Trophoblast cell (in vitro differentiated cells and primary cell): ENCODE results near the gene COLEC11.
"Not testable (repeated sequence)": the region's sequence is repeated elsewhere in the genome, so short reads cannot be mapped to it uniquely, and the experiment has no call there.

Experiments used
- DNase-seq, 2 donors: peaks; one replicate each; pipeline ENCODE4 v3.0.0-alpha.2; 2016
- H2AFZ ChIP-seq: 2 replicates; pipeline ENCODE4 v1.6.1; 2013; ENCODE audit warnings: low read length, moderate library complexity, mild to moderate bottlenecking; ENCODE audit not compliant: insufficient read depth, poor library complexity
- H2AK5ac ChIP-seq: 2 replicates; pipeline ENCODE4 v1.6.1; 2013; ENCODE audit warnings: mild to moderate bottlenecking, low read length
- H2BK120ac ChIP-seq: 2 replicates; pipeline ENCODE4 v1.6.1; 2013; ENCODE audit warnings: low read length, mild to moderate bottlenecking, moderate library complexity; ENCODE audit not compliant: insufficient read depth, poor library complexity
- H2BK12ac ChIP-seq: 2 replicates; pipeline ENCODE4 v1.6.1; 2013; ENCODE audit warnings: mild to moderate bottlenecking, low read length, moderate library complexity
- H2BK5ac ChIP-seq: 2 replicates; pipeline ENCODE4 v1.6.1; 2013; ENCODE audit warnings: low read length, low read depth, moderate library complexity, mild to moderate bottlenecking; ENCODE audit not compliant: poor library complexity
- H3K14ac ChIP-seq: 2 replicates; pipeline ENCODE4 v1.6.1; 2013; ENCODE audit warnings: mild to moderate bottlenecking, low read length
- H3K18ac ChIP-seq: 2 replicates; pipeline ENCODE4 v1.6.1; 2013; ENCODE audit warnings: mild to moderate bottlenecking, low read length
- H3K23ac ChIP-seq: 2 replicates; pipeline ENCODE4 v1.6.1; 2013; ENCODE audit warnings: low read length
- H3K27ac ChIP-seq: 2 replicates; pipeline ENCODE4 v1.5.1; 2013; ENCODE audit warnings: low read depth, mild to moderate bottlenecking, inconsistent platforms, low read length, moderate library complexity
- H3K27me3 ChIP-seq: 2 replicates; pipeline ENCODE4 v1.6.1; 2013; ENCODE audit warnings: inconsistent platforms, mild to moderate bottlenecking, low read length, moderate library complexity; ENCODE audit not compliant: insufficient read depth
- H3K36me3 ChIP-seq, 2 experiments: 1 replicate in 1 of 2; 2 replicates in 1 of 2; pipeline ENCODE4 v1.6.1; 2013; ENCODE audit warnings: low read length in 2 of 2, mild to moderate bottlenecking in 2 of 2, moderate library complexity in 1 of 2; ENCODE audit not compliant: insufficient read depth in 2 of 2, control insufficient read depth in 1 of 2
- H3K4ac ChIP-seq: 2 replicates; pipeline ENCODE4 v1.6.1; 2013; ENCODE audit warnings: low read depth, mild to moderate bottlenecking, low read length, moderate library complexity
- H3K4me1 ChIP-seq, 2 experiments: 1 replicate in 1 of 2; 2 replicates in 1 of 2; pipeline ENCODE4 v1.6.1; 2013; ENCODE audit warnings: low read length in 2 of 2, mild to moderate bottlenecking in 2 of 2, moderate library complexity in 1 of 2; ENCODE audit not compliant: insufficient read depth in 2 of 2, control insufficient read depth in 1 of 2
- H3K4me2 ChIP-seq: 2 replicates; pipeline ENCODE4 v1.6.1; 2013; ENCODE audit warnings: inconsistent platforms, mild to moderate bottlenecking, low read length, moderate library complexity
- H3K4me3 ChIP-seq: 2 replicates; pipeline ENCODE4 v1.5.1; 2013; ENCODE audit warnings: mild to moderate bottlenecking, low read depth, low read length, inconsistent platforms
- H3K79me1 ChIP-seq: one replicate; pipeline ENCODE4 v1.6.1; 2013; ENCODE audit warnings: low read length
- H3K79me2 ChIP-seq: 2 replicates; pipeline ENCODE4 v1.6.1; 2013; ENCODE audit warnings: low read length, mild to moderate bottlenecking; ENCODE audit not compliant: control insufficient read depth, insufficient read depth, poor library complexity
- H3K9ac ChIP-seq: 2 replicates; pipeline ENCODE4 v1.6.1; 2013; ENCODE audit warnings: mild to moderate bottlenecking, low read length
- H3K9me3 ChIP-seq: 2 replicates; pipeline ENCODE4 v1.6.1; 2013; ENCODE audit warnings: low read depth, mild to moderate bottlenecking, control low read depth, inconsistent platforms, low read length; ENCODE audit not compliant: insufficient read depth
- H4K12ac ChIP-seq: 2 replicates; pipeline ENCODE4 v1.6.1; 2013; ENCODE audit warnings: low read depth, mild to moderate bottlenecking, low read length, moderate library complexity
- H4K8ac ChIP-seq: 2 replicates; pipeline ENCODE4 v1.6.1; 2013; ENCODE audit warnings: low read depth, mild to moderate bottlenecking, low read length, moderate library complexity
- H4K91ac ChIP-seq: one replicate; pipeline ENCODE4 v1.6.1; 2013; ENCODE audit warnings: low read depth, mild to moderate bottlenecking, low read length, moderate library complexity
- WGBS: extraction: QIAGEN DNeasy Blood & Tissue Kit; methylation state at CpG from one replicate; pipeline ENCODE4 v1.1.7; 2013; ENCODE audit warnings: missing lambda C conversion rate; ENCODE audit not compliant: insufficient read length, insufficient coverage; ENCODE audit errors: extremely low coverage; 5-methylcytosine and 5-hydroxymethylcytosine counted together

Gene COLEC11

DNA sequence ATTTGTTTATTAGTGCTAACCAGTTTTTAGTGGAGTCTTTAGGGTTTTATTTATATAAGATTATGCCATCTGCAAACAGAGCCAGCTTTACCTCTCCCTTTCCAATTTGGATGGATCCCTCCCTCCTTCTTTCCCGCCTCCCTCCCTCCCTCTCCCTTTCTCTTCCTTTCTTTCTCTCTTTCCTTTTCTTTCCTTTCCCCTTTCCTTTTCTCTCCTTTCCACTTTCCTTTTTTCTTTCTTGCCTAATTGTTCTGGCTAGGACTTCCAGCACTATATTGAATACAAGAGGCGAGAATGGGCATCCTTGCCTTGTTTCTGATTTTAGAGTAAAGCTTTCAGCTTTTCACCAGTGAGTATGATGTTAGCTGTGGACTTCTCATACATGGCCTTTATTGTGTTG, 24.1 kb downstream of the COLEC11 start:
- H4K12ac ChIP-seq, result no peak overlapping the region
- no peak overlapping the region for H4K8ac ChIP-seq
- H2BK5ac ChIP-seq, result no peak overlapping the region
- H3K9ac ChIP-seq, result no peak overlapping the region
- no peaks in the 10 kb centered on the region for H3K79me2 ChIP-seq
- no peak overlapping the region for H2BK120ac ChIP-seq
- H2BK12ac ChIP-seq, result no peak overlapping the region
- no peaks in the 10 kb centered on the region for H3K36me3 ChIP-seq
- H3K4me3 ChIP-seq, result no peak overlapping the region
- H3K27ac ChIP-seq, result no peak overlapping the region
- no peaks in the 10 kb centered on the region for H3K27me3 ChIP-seq
- no CpG with 5 or more reads among the region's 2 CpGs for WGBS
- no peak overlapping the region for H2AFZ ChIP-seq
- H3K4me1 ChIP-seq, result no peaks in the 10 kb centered on the region
- DNase-seq, result no peak
- H3K4me2 ChIP-seq, result no peak overlapping the region
- no peak overlapping the region for H4K91ac ChIP-seq
- H3K18ac ChIP-seq, result no peak overlapping the region
- no peaks in the 10 kb centered on the region for H3K79me1 ChIP-seq
- H3K4ac ChIP-seq, result no peak overlapping the region
- no peak overlapping the region for H3K14ac ChIP-seq
- H3K9me3 ChIP-seq, result peaks cover 5% of the 10 kb centered on the region
- no peak overlapping the region for H3K23ac ChIP-seq
- no peak overlapping the region for H2AK5ac ChIP-seq

DNA sequence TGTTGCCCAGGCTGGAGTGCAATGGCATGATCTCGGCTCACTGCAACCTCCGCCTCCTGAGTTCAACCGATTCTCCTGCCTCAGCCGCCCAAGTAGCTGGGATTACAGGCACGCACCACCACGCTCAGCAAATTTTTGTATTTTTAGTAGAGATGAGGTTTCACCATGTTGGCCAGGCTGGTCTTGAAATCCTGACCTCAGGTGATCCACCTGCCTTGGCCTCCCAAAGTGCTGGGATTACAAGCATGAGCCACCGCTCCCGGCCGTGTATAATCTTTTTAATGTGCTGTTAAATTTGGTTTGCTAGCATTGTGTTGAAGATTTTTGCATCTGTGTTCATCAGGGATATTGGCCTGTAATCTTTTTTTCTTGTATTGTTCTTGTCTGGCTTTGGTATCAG, 24.7 kb downstream of the COLEC11 start:
- not testable (repeated sequence) for H3K27me3 ChIP-seq, H4K91ac ChIP-seq
- no CpG with 5 or more reads among the region's 9 CpGs for WGBS

GRCh38 chr2:3620834-3621233, 25.9 kb downstream of the COLEC11 start:
- Histone ChIP-seq H3K23ac (no peak overlapping the region), H3K14ac (no peak overlapping the region), H3K4ac (no peak overlapping the region), H3K79me1 (no peaks in the 10 kb centered on the region), H4K91ac (no peak overlapping the region), H3K9me3 (peaks cover 6% of the 10 kb centered on the region), H2AFZ (no peak overlapping the region), H3K9ac (no peak overlapping the region), H3K27ac (no peak overlapping the region), H4K12ac (no peak overlapping the region), H2BK120ac (no peak overlapping the region), H3K79me2 (no peaks in the 10 kb centered on the region), H3K18ac (no peak overlapping the region), H2BK5ac (no peak overlapping the region), H2AK5ac (no peak overlapping the region), H3K36me3 (no peaks in the 10 kb centered on the region), H4K8ac (no peak overlapping the region), H3K4me1 (no peaks in the 10 kb centered on the region), H3K27me3 (no peaks in the 10 kb centered on the region), H2BK12ac (no peak overlapping the region), H3K4me2 (no peak overlapping the region), H3K4me3 (no peak overlapping the region)
- WGBS, result no CpG with 5 or more reads among the region's 5 CpGs
- no peak for DNase-seq

More for the DNA sequence above, 24.7 kb downstream of the COLEC11 start:
- not testable (repeated sequence) for H4K12ac ChIP-seq, H3K36me3 ChIP-seq, H3K79me1 ChIP-seq, H2BK12ac ChIP-seq, H2AFZ ChIP-seq, H3K18ac ChIP-seq, H3K23ac ChIP-seq, H2AK5ac ChIP-seq, H3K4me3 ChIP-seq, H3K9ac ChIP-seq, H4K8ac ChIP-seq, H3K14ac ChIP-seq, H3K9me3 ChIP-seq, H3K4me1 ChIP-seq, H3K79me2 ChIP-seq, DNase-seq, H3K27ac ChIP-seq, H3K4ac ChIP-seq, H3K4me2 ChIP-seq, H2BK120ac ChIP-seq, H2BK5ac ChIP-seq

- Histone ChIP-seq H3K4me2 (no peak overlapping the region), H3K9me3 (peaks cover 6% of the 10 kb centered on the region), H3K79me1 (no peaks in the 10 kb centered on the region), H4K12ac (no peak overlapping the region), H3K23ac (no peak overlapping the region), H3K18ac (no peak overlapping the region), H3K36me3 (no peaks in the 10 kb centered on the region), H3K9ac (no peak overlapping the region), H2BK5ac (no peak overlapping the region), H2BK120ac (no peak overlapping the region), H3K27me3 (no peaks in the 10 kb centered on the region), H3K4me3 (no peak overlapping the region), H3K27ac (no peak overlapping the region), H2BK12ac (no peak overlapping the region), H3K4ac (no peak overlapping the region), H3K14ac (no peak overlapping the region), H2AFZ (no peak overlapping the region), H4K8ac (no peak overlapping the region), H3K79me2 (no peaks in the 10 kb centered on the region), H3K4me1 (no peaks in the 10 kb centered on the region), H2AK5ac (no peak overlapping the region), H4K91ac (no peak overlapping the region)
- no peak for DNase-seq
- no CpG with 5 or more reads among the region's 1 CpG for WGBS
Measured at GRCh38 chr2:3622967-3623366, 28.1 kb downstream of the COLEC11 start.
